ENCODE measurements around the gene TGFBRAP1. TPM values are rescaled to one million over a fixed set of nuclear protein-coding genes. Genes with fewer than 3 reads are reported as not detected.

The TGFBRAP1 gene
- total and polyA plus RNA-seq, 2 experiments from 2014 or later = 8.5 to 11.3 TPM

DNA sequence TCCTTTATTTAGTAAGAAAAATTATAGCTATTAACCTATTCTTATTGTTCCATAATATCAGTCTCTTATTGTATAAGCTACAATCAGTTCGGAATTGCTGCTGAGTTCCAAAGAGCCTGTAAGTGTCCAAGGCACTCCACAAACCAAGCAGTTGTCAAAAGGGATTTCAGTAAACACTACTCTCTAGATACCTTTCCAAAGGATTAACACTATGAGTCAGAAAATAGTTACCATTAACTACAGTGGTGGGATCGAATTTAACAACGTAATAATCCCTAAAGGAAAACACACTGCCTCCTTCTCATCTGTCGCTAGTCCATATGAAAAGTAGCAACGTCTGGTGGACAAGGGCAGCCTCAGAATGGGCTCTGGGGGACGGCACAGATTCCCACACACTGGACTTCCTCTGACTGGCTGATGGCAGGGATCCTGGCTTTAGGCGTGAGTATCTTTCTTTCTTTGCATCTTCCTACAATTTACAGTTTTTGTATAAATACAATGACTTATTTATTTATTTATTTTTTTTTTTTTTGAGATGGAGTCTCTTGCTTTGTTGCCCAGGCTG, 8.8 kb downstream of the TGFBRAP1 start:
- Histone ChIP-seq H3K27ac (no peak overlapping the region), H3K36me3 (ENCODE audit: low read depth) (no peaks in the 10 kb centered on the region), H2AFZ (no peak overlapping the region), H3K4me1 (ENCODE audit: insufficient read depth) (peaks cover 20% of the 10 kb centered on the region), H4K20me1 (ENCODE audit: insufficient read depth) (no peaks in the 10 kb centered on the region), H3K79me2 (ENCODE audit: insufficient read depth) (peaks cover 67% of the 10 kb centered on the region), H3K9me3 (ENCODE audit: low read depth) (no peaks in the 10 kb centered on the region), H3K27me3 (replicated peaks; ENCODE audit: insufficient read depth) (no peaks in the 10 kb centered on the region), H3F3A (ENCODE audit: insufficient read depth) (0 out of 2 replicates have a peak, but pooled peaks cover 8% of the 10 kb centered on the region), H3K4me2 (ENCODE audit: unreplicated experiment) (no peak overlapping the region), H3K9me2 (ENCODE audit: insufficient read depth) (no peaks in the 10 kb centered on the region), H3K4me3 (no peak overlapping the region), H3K9ac (no peak overlapping the region)
- no peak for DNase-seq
- TF ChIP-seq EZH2phosphoT487 (IDR thresholded peaks at IDR 0.05; ENCODE audit: insufficient read depth, low read depth) (no peak), EZH2 (IDR thresholded peaks at IDR 0.05; ENCODE audit: insufficient read depth, poor library complexity, severe bottlenecking) (no peak)
- in situ Hi-C loops (cut with MboI) = no loop called here
- WGBS, 2 experiments (ENCODE audit: low coverage in 1 of 2, low lambda C conversion rate in 2 of 2, missing lambda C conversion rate in 2 of 2) = 78 to 84% methylated on average over 7 of the region's 7 CpGs

DNA sequence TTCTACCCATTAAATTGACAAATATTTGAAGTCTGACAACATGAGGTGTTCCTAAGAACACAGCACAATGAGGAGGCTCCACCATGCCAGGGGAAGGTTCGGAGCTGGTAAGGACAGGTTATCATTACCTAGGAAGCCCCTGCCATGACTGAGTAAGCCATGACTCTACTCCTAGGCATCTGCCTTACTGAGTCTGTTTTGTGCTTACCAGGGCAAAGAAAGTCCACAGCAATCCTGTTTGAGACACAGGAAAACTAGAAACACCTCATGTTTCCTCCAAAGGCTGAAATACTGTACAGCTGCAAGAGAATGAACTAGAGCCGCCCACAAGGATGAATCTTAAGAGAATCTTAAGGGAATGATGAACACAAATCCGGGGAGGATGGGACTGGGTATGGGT, 11.6 kb downstream of the TGFBRAP1 start:
- H3K4me3 ChIP-seq = no peak overlapping the region
- H3K4me2 ChIP-seq (ENCODE audit: unreplicated experiment) = no peak overlapping the region
- DNase-seq = no peak
- no peaks in the 10 kb centered on the region for H4K20me1 ChIP-seq (ENCODE audit: insufficient read depth)
- WGBS, 2 experiments (ENCODE audit: low coverage in 1 of 2, low lambda C conversion rate in 2 of 2, missing lambda C conversion rate in 2 of 2) = 95 to 97% methylated on average over 3 of the region's 3 CpGs
- 0 out of 2 replicates have a peak, but pooled peaks cover 5% of the 10 kb centered on the region for H3K4me1 ChIP-seq (ENCODE audit: insufficient read depth)
- peaks cover 65% of the 10 kb centered on the region for H3K79me2 ChIP-seq (ENCODE audit: insufficient read depth)
- H3K27me3 ChIP-seq (replicated peaks; ENCODE audit: insufficient read depth) = no peaks in the 10 kb centered on the region
- in situ Hi-C loops (cut with MboI) = no loop called here
- TF ChIP-seq EZH2 (IDR thresholded peaks at IDR 0.05; ENCODE audit: insufficient read depth, poor library complexity, severe bottlenecking) (no peak), EZH2phosphoT487 (IDR thresholded peaks at IDR 0.05; ENCODE audit: insufficient read depth, low read depth) (no peak)
- H3K27ac ChIP-seq = no peak overlapping the region
- H2AFZ ChIP-seq = no peak overlapping the region
- no peaks in the 10 kb centered on the region for H3K36me3 ChIP-seq (ENCODE audit: low read depth)
- no peaks in the 10 kb centered on the region for H3F3A ChIP-seq (ENCODE audit: insufficient read depth)
- H3K9ac ChIP-seq = no peak overlapping the region
- no peaks in the 10 kb centered on the region for H3K9me2 ChIP-seq (ENCODE audit: insufficient read depth)
- H3K9me3 ChIP-seq (ENCODE audit: low read depth) = no peaks in the 10 kb centered on the region

DNA sequence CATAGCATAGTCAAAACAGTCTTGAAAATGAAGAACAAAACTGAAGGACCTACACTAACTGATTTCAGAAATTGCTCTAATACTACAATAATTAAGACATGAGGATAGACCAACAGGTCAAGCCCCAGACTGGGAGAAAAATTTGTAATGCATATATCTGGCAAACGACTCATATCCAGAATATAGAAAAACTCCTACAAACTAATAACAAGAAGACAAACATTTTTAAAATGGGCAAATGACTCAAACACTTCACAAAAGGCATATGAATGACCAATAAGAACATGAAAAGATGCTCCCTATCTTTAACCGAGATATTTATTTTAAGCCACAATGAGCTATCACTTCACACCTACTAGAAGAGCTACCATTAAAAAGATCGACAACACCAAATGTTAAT, 14.2 kb downstream of the TGFBRAP1 start:
- no peaks in the 10 kb centered on the region for H3K9me3 ChIP-seq (ENCODE audit: low read depth)
- H4K20me1 ChIP-seq (ENCODE audit: insufficient read depth) = no peaks in the 10 kb centered on the region; the same call in 1 of the 2 replicates
- H3K36me3 ChIP-seq (ENCODE audit: low read depth) = no peaks in the 10 kb centered on the region

DNA sequence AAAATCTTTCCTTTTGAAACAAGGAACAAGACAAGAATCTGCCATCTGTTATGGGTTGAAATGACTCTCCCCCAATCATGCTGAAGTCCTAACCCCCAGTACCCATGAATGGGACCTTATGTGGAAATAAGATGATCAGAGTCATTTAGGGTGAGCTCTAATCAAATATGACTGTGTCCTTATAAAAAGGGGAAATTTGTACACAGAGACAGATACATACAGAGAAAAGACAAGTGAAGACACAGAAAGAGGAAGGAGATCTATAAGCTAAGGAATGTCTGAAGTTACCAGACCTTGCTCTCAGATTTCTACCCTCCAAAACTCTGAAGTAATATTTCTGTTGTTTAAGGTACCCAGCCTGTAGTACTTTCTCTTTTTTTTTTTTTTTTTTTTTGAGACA, 15.7 kb downstream of the TGFBRAP1 start:
- DNase-seq = no peak
- H3K4me2 ChIP-seq (ENCODE audit: unreplicated experiment) = no peak overlapping the region
- no peak overlapping the region for H2AFZ ChIP-seq
- no peak overlapping the region for H3K9ac ChIP-seq
- H4K20me1 ChIP-seq (ENCODE audit: insufficient read depth) = no peaks in the 10 kb centered on the region; the same call in 1 of the 2 replicates
- no peaks in the 10 kb centered on the region for H3K4me1 ChIP-seq (ENCODE audit: insufficient read depth)
- no peaks in the 10 kb centered on the region for H3K9me2 ChIP-seq (ENCODE audit: insufficient read depth)
- H3K27me3 ChIP-seq (replicated peaks; ENCODE audit: insufficient read depth) = no peaks in the 10 kb centered on the region
- H3K27ac ChIP-seq = no peak overlapping the region
- H3K79me2 ChIP-seq (ENCODE audit: insufficient read depth) = peaks cover 52% of the 10 kb centered on the region
- H3K4me3 ChIP-seq = no peak overlapping the region
- H3K36me3 ChIP-seq (ENCODE audit: low read depth) = no peaks in the 10 kb centered on the region
- no peaks in the 10 kb centered on the region for H3F3A ChIP-seq (ENCODE audit: insufficient read depth)
- TF ChIP-seq EZH2phosphoT487 (IDR thresholded peaks at IDR 0.05; ENCODE audit: insufficient read depth, low read depth) (no peak), EZH2 (IDR thresholded peaks at IDR 0.05; ENCODE audit: insufficient read depth, poor library complexity, severe bottlenecking) (no peak)
- no peaks in the 10 kb centered on the region for H3K9me3 ChIP-seq (ENCODE audit: low read depth)
- in situ Hi-C loops (cut with MboI) = no loop called here

More for the DNA sequence above, 14.2 kb downstream of the TGFBRAP1 start:
- Histone ChIP-seq H3K4me2 (ENCODE audit: unreplicated experiment) (no peak overlapping the region), H3K4me3 (no peak overlapping the region), H3K79me2 (ENCODE audit: insufficient read depth) (peaks cover 60% of the 10 kb centered on the region), H3K27me3 (replicated peaks; ENCODE audit: insufficient read depth) (no peaks in the 10 kb centered on the region), H2AFZ (no peak overlapping the region), H3K9ac (no peak overlapping the region), H3K27ac (no peak overlapping the region), H3K9me2 (ENCODE audit: insufficient read depth) (no peaks in the 10 kb centered on the region), H3F3A (ENCODE audit: insufficient read depth) (no peaks in the 10 kb centered on the region), H3K4me1 (ENCODE audit: insufficient read depth) (no peaks in the 10 kb centered on the region)
- no peak for DNase-seq
- in situ Hi-C loops (cut with MboI) = no loop called here
- WGBS, 2 experiments (ENCODE audit: low coverage in 1 of 2, low lambda C conversion rate in 2 of 2, missing lambda C conversion rate in 2 of 2) = 75 to 87% methylated on average over 3 of the region's 3 CpGs
- TF ChIP-seq EZH2 (IDR thresholded peaks at IDR 0.05; ENCODE audit: insufficient read depth, poor library complexity, severe bottlenecking) (no peak), EZH2phosphoT487 (IDR thresholded peaks at IDR 0.05; ENCODE audit: insufficient read depth, low read depth) (no peak)

DNA sequence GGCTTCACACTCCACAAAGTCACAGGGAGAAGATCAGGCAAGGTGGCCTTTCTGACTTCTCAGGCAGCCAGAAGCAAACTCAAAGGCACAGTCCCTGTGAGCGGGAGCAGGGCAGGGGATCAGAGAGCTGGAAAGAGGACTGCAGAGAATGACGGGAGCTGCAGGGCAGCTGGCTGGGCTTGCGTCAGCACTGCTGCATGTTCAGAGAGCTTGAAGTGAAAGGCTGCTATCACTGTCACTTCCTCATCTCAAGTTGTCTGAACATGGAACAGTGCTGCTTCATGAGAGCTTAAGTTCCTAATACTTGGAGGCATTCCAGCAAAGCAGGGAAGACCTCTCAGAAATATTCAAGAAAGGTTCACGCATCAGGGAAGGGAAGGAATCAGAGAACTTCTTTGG, 20.4 kb downstream of the TGFBRAP1 start:
- Histone ChIP-seq H3K27me3 (replicated peaks; ENCODE audit: insufficient read depth) (no peaks in the 10 kb centered on the region), H3K9me3 (ENCODE audit: low read depth) (no peaks in the 10 kb centered on the region), H3K4me3 (no peak overlapping the region), H3K27ac (no peak overlapping the region), H3K9ac (no peak overlapping the region), H3K4me1 (ENCODE audit: insufficient read depth) (no peaks in the 10 kb centered on the region), H2AFZ (no peak overlapping the region), H3F3A (ENCODE audit: insufficient read depth) (no peaks in the 10 kb centered on the region), H4K20me1 (ENCODE audit: insufficient read depth) (no peaks in the 10 kb centered on the region; the same call in 1 of the 2 replicates), H3K79me2 (ENCODE audit: insufficient read depth) (peaks cover 31% of the 10 kb centered on the region), H3K4me2 (ENCODE audit: unreplicated experiment) (no peak overlapping the region), H3K9me2 (ENCODE audit: insufficient read depth) (no peaks in the 10 kb centered on the region), H3K36me3 (ENCODE audit: low read depth) (no peaks in the 10 kb centered on the region)
- TF ChIP-seq EZH2phosphoT487 (IDR thresholded peaks at IDR 0.05; ENCODE audit: insufficient read depth, low read depth) (no peak), EZH2 (IDR thresholded peaks at IDR 0.05; ENCODE audit: insufficient read depth, poor library complexity, severe bottlenecking) (no peak)
- no peak for DNase-seq
- 88 to 90% methylated on average over 4 of the region's 4 CpGs for WGBS, 2 experiments (ENCODE audit: low coverage in 1 of 2, low lambda C conversion rate in 2 of 2, missing lambda C conversion rate in 2 of 2)
- in situ Hi-C loops (cut with MboI) = no loop called here
